K562 (cell line): ENCODE measurements around the gene WFDC12. TPM values are rescaled to one million over a fixed set of nuclear protein-coding genes. Genes with fewer than 3 reads are reported as not detected.

ENCODE experiments used
- ATAC-seq: fragments of 200-7000 bp; cut with Tn5 transposase; 3 replicates; pipeline ENCODE4 v1.9.1; 2020; ENCODE audit warnings: moderate library complexity
- BruUV-seq: library from RNA; stranded (reverse); fragments of 400-500 nt; replicated peaks from 2 replicates; lab custom pipeline; 2021; lab: Mats Ljungman, UMichigan
- CTCF ChIA-PET: fragments of 300-600 bp; formaldehyde crosslinking; extraction: SDS; loops from one replicate; lab custom pipeline; 2021; ENCODE audit warnings: low intra/inter-chr PET ratio; lab: Yijun Ruan, JAX
- POLR2A ChIA-PET: fragments of 300-600, 350-650 bp; sonication (Branson Sonifier 250); formaldehyde crosslinking; extraction: SDS; loops from one replicate; lab custom pipeline; 2021; ENCODE audit warnings: antibody characterized with exemption, inconsistent platforms; lab: Yijun Ruan, JAX
- DNase-seq, 4 experiments: peaks; one replicate each; pipeline versions ENCODE4 v3.0.0 to v3.0.0-alpha.2; 2011 to 2018; ENCODE audit warnings: low spot score in 3 of 4, mixed read lengths in 3 of 4; ENCODE audit errors: extremely low read depth in 1 of 4
- FAIRE-seq: peaks from 2 replicates; lab custom pipeline; 2011; peaks lifted over from hg19 to GRCh38; lab: Jason Lieb, UNC
- H2AFZ ChIP-seq: 2 replicates; pipeline ENCODE4 v1.6.0; 2011; ENCODE audit warnings: low read depth, low read length, control low read depth, inconsistent platforms
- H3K27ac ChIP-seq: fragments of 200-600 bp; 3 replicates; pipeline ENCODE4 v1.8.0; 2011; ENCODE audit warnings: low read depth, mild to moderate bottlenecking, control low read depth, inconsistent platforms, low read length, moderate library complexity, mixed read lengths; ENCODE audit errors: extremely low read depth
- H3K27me3 ChIP-seq, 2 experiments: fragments of 300-600 bp in 1 of 2; 2 replicates in 1 of 2; 3 replicates in 1 of 2; pipeline versions ENCODE4 v1.6.0 to v1.8.0; 2011; ENCODE audit warnings: inconsistent platforms in 2 of 2, low read length in 2 of 2, mild to moderate bottlenecking in 1 of 2, mixed read lengths in 1 of 2, moderate library complexity in 1 of 2; ENCODE audit not compliant: control insufficient read depth in 2 of 2, insufficient read depth in 2 of 2
- H3K36me3 ChIP-seq: fragments of 300-600 bp; 3 replicates; pipeline ENCODE4 v1.8.0; 2011; ENCODE audit warnings: mild to moderate bottlenecking, low read length, inconsistent platforms; ENCODE audit not compliant: control insufficient read depth, insufficient read depth
- H3K4me1 ChIP-seq, 2 experiments: fragments of 200-600 bp in 1 of 2; replicated peaks in 1 of 2; 2 replicates in 1 of 2; 3 replicates in 1 of 2; pipeline versions ENCODE4 v1.5.1 to v1.8.0; 2011; ENCODE audit warnings: inconsistent platforms in 2 of 2, low read length in 2 of 2, mild to moderate bottlenecking in 1 of 2, mixed read lengths in 1 of 2, moderate library complexity in 1 of 2; ENCODE audit not compliant: control insufficient read depth in 2 of 2, insufficient read depth in 2 of 2
- H3K4me2 ChIP-seq: 2 replicates; pipeline ENCODE4 v1.6.1; 2011; ENCODE audit warnings: low read length, control low read depth, inconsistent platforms, mixed read lengths; ENCODE audit not compliant: insufficient read depth
- H3K4me3 ChIP-seq: fragments of 200-600 bp; sonication (generic), shearing (Covaris generic); 2 replicates; pipeline ENCODE4 v1.5.1; 2016; ENCODE audit warnings: control low read depth, inconsistent platforms
- H3K79me2 ChIP-seq: fragments of 200-600 bp; 3 replicates; pipeline ENCODE4 v1.8.0; 2011; ENCODE audit warnings: low read length, inconsistent platforms; ENCODE audit not compliant: control insufficient read depth, insufficient read depth
- H3K9ac ChIP-seq, 2 experiments: 2 replicates each; pipeline versions ENCODE4 v1.6.0 to v1.6.1; 2011; ENCODE audit warnings: low read depth in 2 of 2, low read length in 2 of 2, control low read depth in 1 of 2, inconsistent platforms in 1 of 2, mild to moderate bottlenecking in 1 of 2, mixed read lengths in 1 of 2; ENCODE audit not compliant: insufficient read depth in 1 of 2
- H3K9me1 ChIP-seq: one replicate; pipeline ENCODE4 v1.6.0; 2011; ENCODE audit warnings: inconsistent platforms, mild to moderate bottlenecking, low read length, moderate library complexity; ENCODE audit not compliant: control insufficient read depth, insufficient read depth
- H3K9me3 ChIP-seq: replicated peaks from 2 replicates; pipeline ENCODE4 v1.5.1; 2011; ENCODE audit warnings: low read depth, low read length, inconsistent platforms; ENCODE audit not compliant: control insufficient read depth, insufficient read depth
- H4K20me1 ChIP-seq: replicated peaks from 2 replicates; pipeline ENCODE4 v1.6.1; 2011; ENCODE audit warnings: low read length, inconsistent platforms, mixed read lengths; ENCODE audit not compliant: control insufficient read depth, insufficient read depth
- FOS ChIP-seq: IDR thresholded peaks from 3 replicates; pipeline ENCODE4 v1.6.1; 2011; ENCODE audit not compliant: insufficient read length; ENCODE audit errors: extremely low read depth
- GABPB1 ChIP-seq: sonication (generic); formaldehyde crosslinking; IDR thresholded peaks from 2 replicates; pipeline ENCODE4 v1.8.0; 2022; ENCODE audit warnings: mild to moderate bottlenecking, missing genetic modification reagents
- HEY1 ChIP-seq: fragments of 250-450 bp; sonication (Bioruptor Pico); IDR thresholded peaks from 2 replicates; pipeline ENCODE4 v1.5.0; 2020; ENCODE audit warnings: mild to moderate bottlenecking, moderate library complexity, borderline replicate concordance
- JUND ChIP-seq, 2 experiments: IDR thresholded peaks; 2 replicates in 1 of 2; 3 replicates in 1 of 2; pipeline ENCODE4 v1.6.1; 2011; ENCODE audit warnings: borderline replicate concordance in 2 of 2, low read depth in 2 of 2, low read length in 2 of 2, improper control_type of control experiment in 1 of 2, missing biosample characterization in 1 of 2, missing genetic modification characterization in 1 of 2, missing genetic modification reagents in 1 of 2
- MCM2 ChIP-seq: fragments of 450-650 bp; IDR thresholded peaks from 2 replicates; pipeline ENCODE4 v1.6.1; 2017; ENCODE audit warnings: low read depth, mild to moderate bottlenecking
- MXI1 ChIP-seq: IDR thresholded peaks from 2 replicates; pipeline ENCODE4 v1.6.1; 2011; ENCODE audit warnings: low read depth, mild to moderate bottlenecking, improper control_type of control experiment, low read length
- NELFE ChIP-seq: IDR thresholded peaks from 2 replicates; pipeline ENCODE4 v1.6.1; 2011; ENCODE audit warnings: mild to moderate bottlenecking; ENCODE audit not compliant: insufficient read depth, insufficient read length
- SMARCA5 ChIP-seq: fragments of 450-650 bp; IDR thresholded peaks from 2 replicates; pipeline ENCODE4 v1.6.1; 2016
- ZNF584 ChIP-seq: fragments of 200-800 bp; sonication (Bioruptor generic); IDR thresholded peaks from 2 replicates; pipeline ENCODE4 v1.6.1; 2016; ENCODE audit warnings: low read depth, mild to moderate bottlenecking, missing genetic modification characterization, missing compliant biosample characterization
- WGBS: fragments of 100-300 bp; shearing (Covaris generic); methylation state at CpG from one replicate; pipeline ENCODE4 v1.1.6; 2016; ENCODE audit warnings: low coverage, mixed read lengths; ENCODE audit not compliant: insufficient coverage; ENCODE audit errors: missing lambda C conversion rate; 5-methylcytosine and 5-hydroxymethylcytosine counted together
- in situ Hi-C: fragments of 300-500 bp; cut with MboI; formaldehyde crosslinking; loops from 4 replicates; pipeline ENCODE4 v1.15.0; 2018; ENCODE audit warnings: inconsistent platforms, mixed read lengths
- intact Hi-C: fragments of 100-400 bp; cut with micrococcal nuclease; formaldehyde crosslinking; loops from 2 replicates; pipeline ENCODE4 v1.14.2; 2022
- polyA plus RNA-seq, 8 experiments: library from polyadenylated mRNA; depleted of rRNA in 4 of 8; stranded (reverse) in 5 of 8; unstranded in 3 of 8; fragments of >200 nt; fragmentation: Nextera tagmentation in 2 of 8; fragmentation: Illumina TruSeq in 1 of 8; extraction: Ambion mirVana in 2 of 8; extraction: Trizol in 1 of 8; gene quantifications; 2 replicates each; pipeline versions ENCODE4 v1.2.1 to v1.2.3, GENCODE V29; 2011 to 2014; ENCODE audit warnings: inconsistent platforms in 1 of 8, missing spikeins in 1 of 8
- total RNA-seq, 7 experiments: library from RNA; depleted of rRNA in 6 of 7; stranded (reverse); fragments of >200 nt in 6 of 7; fragmentation: Illumina TruSeq in 2 of 7; extraction: Trizol in 2 of 7; gene quantifications; 2 replicates each; pipeline versions ENCODE4 v1.2.1 to v1.2.3, GENCODE V29; 2011 to 2021; ENCODE audit warnings: low replicate concordance in 1 of 7
- TF ChIP-seq, protein P1 (sequence below): sonication (generic); formaldehyde crosslinking; IDR thresholded peaks from 2 replicates; pipeline ENCODE4 v1.8.0; 2023; ENCODE audit warnings: mild to moderate bottlenecking, missing genetic modification reagents
- TF ChIP-seq, protein P2 (sequence below): fragments of 450-650 bp; formaldehyde crosslinking; IDR thresholded peaks from 2 replicates; pipeline ENCODE4 v1.4.0; 2022; ENCODE audit warnings: mild to moderate bottlenecking, moderate library complexity
- TF ChIP-seq, protein P3 (sequence below): fragments of 250-450 bp; sonication (Bioruptor Pico); IDR thresholded peaks from 2 replicates; pipeline ENCODE4 v1.4.0; 2020

WFDC12 gene
- total and polyA plus RNA-seq, 9 of the 15 experiments (the other 6 are each of a cell fraction or from before 2014, with no cell fraction given) = not detected

DNA sequence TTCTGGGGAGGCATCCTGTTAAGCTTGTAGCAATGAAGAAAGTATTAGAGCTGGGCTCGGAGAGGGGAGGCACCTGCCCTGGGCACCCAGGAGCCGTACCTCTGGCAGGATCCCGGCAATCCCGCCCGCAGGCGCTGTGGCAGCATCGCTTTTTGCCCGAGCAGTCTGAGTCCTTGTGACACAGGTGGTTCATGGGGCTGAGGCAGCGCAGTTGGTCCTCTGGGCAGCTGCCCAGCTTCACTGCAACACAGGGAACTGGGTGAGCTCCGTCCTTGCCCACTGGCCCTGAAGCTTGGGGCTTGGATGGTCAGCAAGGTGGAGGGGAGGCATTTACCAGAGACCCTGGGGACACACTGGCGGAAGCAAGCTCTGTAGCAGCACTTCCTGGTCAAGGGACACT lies 14.0 kb downstream of the WFDC12 start:
- no TSS peak for BruUV-seq
- Histone ChIP-seq H3K27me3 (peaks cover 14 to 49% of the 10 kb centered on the region in 2 experiments; a peak in 4 of 5 replicates), H3K4me1 (peaks cover 0 to 3% of the 10 kb centered on the region in 2 experiments; a peak in 1 of 5 replicates), H4K20me1 (no peaks in the 10 kb centered on the region), H2AFZ (no peak overlapping the region), H3K4me2 (no peak overlapping the region), H3K9me3 (no peaks in the 10 kb centered on the region), H3K27ac (no peak overlapping the region), H3K4me3 (no peak overlapping the region), H3K79me2 (no peaks in the 10 kb centered on the region), H3K9me1 (no peaks in the 10 kb centered on the region), H3K36me3 (no peaks in the 10 kb centered on the region), H3K9ac (peak overlapping the region in 1 of 2 experiments; percentile 54; a peak in 1 of 4 replicates)
- WGBS = 7% methylated on average over 11 of the region's 11 CpGs
- ChIA-PET POLR2A (interaction anchor here (0.6 to 1.5 kb wide), 4 partner anchors 11 to 222 kb away, joined by 3 to 5 read pairs (median 4); no protein-coding TSS in a partner anchor), CTCF (no interaction called here)
- DNase-seq = peak in 1 of 4 experiments; percentile 2
- intact Hi-C loops = loop anchor here (5.0 kb wide), 2 partner anchors 68 to 98 kb away; no protein-coding TSS in a partner anchor
- ATAC-seq = no peak
- in situ Hi-C loops = no loop called here
- FAIRE-seq = no peak
- TF ChIP-seq, protein P1, sequence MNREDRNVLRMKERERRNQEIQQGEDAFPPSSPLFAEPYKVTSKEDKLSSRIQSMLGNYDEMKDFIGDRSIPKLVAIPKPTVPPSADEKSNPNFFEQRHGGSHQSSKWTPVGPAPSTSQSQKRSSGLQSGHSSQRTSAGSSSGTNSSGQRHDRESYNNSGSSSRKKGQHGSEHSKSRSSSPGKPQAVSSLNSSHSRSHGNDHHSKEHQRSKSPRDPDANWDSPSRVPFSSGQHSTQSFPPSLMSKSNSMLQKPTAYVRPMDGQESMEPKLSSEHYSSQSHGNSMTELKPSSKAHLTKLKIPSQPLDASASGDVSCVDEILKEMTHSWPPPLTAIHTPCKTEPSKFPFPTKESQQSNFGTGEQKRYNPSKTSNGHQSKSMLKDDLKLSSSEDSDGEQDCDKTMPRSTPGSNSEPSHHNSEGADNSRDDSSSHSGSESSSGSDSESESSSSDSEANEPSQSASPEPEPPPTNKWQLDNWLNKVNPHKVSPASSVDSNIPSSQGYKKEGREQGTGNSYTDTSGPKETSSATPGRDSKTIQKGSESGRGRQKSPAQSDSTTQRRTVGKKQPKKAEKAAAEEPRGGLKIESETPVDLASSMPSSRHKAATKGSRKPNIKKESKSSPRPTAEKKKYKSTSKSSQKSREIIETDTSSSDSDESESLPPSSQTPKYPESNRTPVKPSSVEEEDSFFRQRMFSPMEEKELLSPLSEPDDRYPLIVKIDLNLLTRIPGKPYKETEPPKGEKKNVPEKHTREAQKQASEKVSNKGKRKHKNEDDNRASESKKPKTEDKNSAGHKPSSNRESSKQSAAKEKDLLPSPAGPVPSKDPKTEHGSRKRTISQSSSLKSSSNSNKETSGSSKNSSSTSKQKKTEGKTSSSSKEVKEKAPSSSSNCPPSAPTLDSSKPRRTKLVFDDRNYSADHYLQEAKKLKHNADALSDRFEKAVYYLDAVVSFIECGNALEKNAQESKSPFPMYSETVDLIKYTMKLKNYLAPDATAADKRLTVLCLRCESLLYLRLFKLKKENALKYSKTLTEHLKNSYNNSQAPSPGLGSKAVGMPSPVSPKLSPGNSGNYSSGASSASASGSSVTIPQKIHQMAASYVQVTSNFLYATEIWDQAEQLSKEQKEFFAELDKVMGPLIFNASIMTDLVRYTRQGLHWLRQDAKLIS (CRISPR knock-in tag) = no peak
- TF ChIP-seq NELFE = no peak
- TF ChIP-seq MXI1 = no peak
- no peak for TF ChIP-seq SMARCA5
- TF ChIP-seq ZNF584 (CRISPR knock-in tag) = no peak
- TF ChIP-seq MCM2 = no peak
- no peak for TF ChIP-seq JUND (IDR thresholded peaks at IDR 0.05; ENCODE audit: borderline replicate concordance, low read depth, low read length)
- no peak for TF ChIP-seq JUND (tag; IDR thresholded peaks at IDR 0.05; ENCODE audit: borderline replicate concordance, low read depth, low read length)
- TF ChIP-seq, protein P2, sequence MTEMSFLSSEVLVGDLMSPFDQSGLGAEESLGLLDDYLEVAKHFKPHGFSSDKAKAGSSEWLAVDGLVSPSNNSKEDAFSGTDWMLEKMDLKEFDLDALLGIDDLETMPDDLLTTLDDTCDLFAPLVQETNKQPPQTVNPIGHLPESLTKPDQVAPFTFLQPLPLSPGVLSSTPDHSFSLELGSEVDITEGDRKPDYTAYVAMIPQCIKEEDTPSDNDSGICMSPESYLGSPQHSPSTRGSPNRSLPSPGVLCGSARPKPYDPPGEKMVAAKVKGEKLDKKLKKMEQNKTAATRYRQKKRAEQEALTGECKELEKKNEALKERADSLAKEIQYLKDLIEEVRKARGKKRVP (CRISPR knock-in tag) = no peak
- no peak for TF ChIP-seq GABPB1 (CRISPR knock-in tag)
- TF ChIP-seq, protein P3, sequence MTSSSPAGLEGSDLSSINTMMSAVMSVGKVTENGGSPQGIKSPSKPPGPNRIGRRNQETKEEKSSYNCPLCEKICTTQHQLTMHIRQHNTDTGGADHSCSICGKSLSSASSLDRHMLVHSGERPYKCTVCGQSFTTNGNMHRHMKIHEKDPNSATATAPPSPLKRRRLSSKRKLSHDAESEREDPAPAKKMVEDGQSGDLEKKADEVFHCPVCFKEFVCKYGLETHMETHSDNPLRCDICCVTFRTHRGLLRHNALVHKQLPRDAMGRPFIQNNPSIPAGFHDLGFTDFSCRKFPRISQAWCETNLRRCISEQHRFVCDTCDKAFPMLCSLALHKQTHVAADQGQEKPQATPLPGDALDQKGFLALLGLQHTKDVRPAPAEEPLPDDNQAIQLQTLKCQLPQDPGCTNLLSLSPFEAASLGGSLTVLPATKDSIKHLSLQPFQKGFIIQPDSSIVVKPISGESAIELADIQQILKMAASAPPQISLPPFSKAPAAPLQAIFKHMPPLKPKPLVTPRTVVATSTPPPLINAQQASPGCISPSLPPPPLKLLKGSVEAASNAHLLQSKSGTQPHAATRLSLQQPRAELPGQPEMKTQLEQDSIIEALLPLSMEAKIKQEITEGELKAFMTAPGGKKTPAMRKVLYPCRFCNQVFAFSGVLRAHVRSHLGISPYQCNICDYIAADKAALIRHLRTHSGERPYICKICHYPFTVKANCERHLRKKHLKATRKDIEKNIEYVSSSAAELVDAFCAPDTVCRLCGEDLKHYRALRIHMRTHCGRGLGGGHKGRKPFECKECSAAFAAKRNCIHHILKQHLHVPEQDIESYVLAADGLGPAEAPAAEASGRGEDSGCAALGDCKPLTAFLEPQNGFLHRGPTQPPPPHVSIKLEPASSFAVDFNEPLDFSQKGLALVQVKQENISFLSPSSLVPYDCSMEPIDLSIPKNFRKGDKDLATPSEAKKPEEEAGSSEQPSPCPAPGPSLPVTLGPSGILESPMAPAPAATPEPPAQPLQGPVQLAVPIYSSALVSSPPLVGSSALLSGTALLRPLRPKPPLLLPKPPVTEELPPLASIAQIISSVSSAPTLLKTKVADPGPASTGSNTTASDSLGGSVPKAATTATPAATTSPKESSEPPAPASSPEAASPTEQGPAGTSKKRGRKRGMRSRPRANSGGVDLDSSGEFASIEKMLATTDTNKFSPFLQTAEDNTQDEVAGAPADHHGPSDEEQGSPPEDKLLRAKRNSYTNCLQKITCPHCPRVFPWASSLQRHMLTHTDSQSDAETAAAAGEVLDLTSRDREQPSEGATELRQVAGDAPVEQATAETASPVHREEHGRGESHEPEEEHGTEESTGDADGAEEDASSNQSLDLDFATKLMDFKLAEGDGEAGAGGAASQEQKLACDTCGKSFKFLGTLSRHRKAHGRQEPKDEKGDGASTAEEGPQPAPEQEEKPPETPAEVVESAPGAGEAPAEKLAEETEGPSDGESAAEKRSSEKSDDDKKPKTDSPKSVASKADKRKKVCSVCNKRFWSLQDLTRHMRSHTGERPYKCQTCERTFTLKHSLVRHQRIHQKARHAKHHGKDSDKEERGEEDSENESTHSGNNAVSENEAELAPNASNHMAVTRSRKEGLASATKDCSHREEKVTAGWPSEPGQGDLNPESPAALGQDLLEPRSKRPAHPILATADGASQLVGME (CRISPR knock-in tag) = no peak
- no peak for TF ChIP-seq HEY1 (CRISPR knock-in tag)
- TF ChIP-seq FOS = no peak
